ENCODE results near the gene CARMIL3.

CARMIL3 gene

GRCh38 chr14:24062216-24062980 lies 10.6 kb downstream of the CARMIL3 start:
- DNase-seq, result no peak

- no peak for DNase-seq
These were observed 11.5 kb downstream of the CARMIL3 start for GRCh38 chr14:24063263-24063836.

GRCh38 chr14:24064091-24064795 lies 12.4 kb downstream of the CARMIL3 start:
- DNase-seq, result no peak

- DNase-seq, result no peak
These were observed 13.0 kb downstream of the CARMIL3 start for GRCh38 chr14:24064856-24065255.

- DNase-seq, result no peak
These were observed 13.6 kb downstream of the CARMIL3 start for GRCh38 chr14:24065408-24065807.

DNA sequence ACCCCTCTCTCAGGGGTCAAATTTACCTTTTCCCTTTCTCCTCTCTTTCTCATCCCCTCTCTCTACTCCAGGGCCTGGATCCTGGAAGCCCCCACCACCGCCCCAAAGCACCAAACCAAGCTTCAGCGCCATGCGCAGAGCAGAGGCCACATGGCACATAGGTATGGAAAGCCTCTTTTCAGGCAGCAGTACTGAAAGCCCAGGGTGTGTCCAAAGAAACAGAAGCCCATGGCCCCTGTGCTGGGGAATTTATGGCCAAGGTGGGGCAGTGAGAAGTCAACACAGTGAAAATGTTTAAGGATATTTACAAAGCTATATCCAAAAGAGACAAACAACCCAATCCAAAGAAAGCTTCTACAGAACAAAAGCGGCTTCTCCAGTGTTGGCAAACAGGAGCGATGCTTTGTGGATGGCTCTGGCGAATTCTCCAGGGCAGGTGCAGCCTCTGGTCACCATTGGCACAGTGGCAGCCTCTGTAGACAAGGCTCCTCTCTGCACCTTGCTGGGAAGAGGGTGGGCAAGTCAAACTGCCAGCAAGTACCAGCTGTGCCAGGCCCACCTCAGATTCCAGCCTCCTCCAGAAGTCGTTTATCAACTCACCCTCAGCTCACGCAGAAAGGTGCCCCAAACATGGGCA lies 14.8 kb downstream of the CARMIL3 start:
- DNase-seq, result no peak

- no peak for DNase-seq
These were observed 15.6 kb downstream of the CARMIL3 start for GRCh38 chr14:24067133-24068082.

DNA sequence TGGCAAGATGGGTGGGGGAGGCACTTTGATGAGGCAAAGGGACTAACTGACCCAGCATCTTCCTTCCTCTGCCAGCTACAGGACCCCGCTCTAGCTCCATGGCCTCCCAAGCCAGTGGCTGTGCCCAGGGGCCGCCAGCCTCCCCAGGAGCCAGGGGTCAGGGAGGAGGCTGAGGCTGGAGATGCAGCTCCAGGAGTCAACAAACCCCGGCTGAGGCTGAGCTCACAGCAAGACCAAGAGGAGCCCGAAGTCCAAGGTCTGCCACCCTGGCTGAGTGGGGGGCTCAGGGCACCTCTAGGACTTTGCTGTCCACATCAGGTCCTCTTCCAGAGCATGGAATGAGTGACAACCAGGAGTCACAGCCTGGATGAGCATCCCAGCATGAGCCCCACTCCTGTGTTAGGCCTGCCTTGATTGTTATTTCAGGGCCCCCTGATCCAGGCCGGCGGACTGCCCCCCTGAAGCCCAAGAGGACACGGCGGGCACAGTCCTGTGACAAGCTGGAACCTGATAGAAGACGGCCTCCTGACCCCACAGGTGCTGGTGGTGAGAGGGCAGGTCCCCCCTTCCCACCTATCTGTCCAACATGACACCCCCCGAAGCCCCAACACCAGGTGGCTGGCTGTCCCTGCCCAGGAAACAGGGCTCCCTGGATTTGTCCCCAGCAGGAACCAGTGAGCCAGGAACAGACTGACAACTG lies 17.1 kb downstream of the CARMIL3 start:
- DNase-seq, result no peak

DNA sequence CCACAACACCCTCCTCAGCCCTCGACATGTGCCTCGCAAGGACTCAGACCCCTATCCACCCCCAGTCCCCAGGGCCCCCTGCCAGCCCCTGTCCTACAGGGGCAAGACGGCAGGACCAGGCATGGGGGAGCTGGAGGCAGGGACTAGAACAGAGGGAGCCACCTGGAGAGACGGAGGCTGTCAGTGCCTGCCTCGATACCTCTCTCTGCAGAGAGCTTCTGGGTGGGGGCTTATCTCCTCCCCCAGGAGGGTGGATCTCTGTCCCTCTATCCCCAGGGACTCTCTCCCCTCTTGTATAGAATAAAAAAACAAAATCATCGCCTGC lies 17.6 kb downstream of the CARMIL3 start:
- DNase-seq, result no peak

GRCh38 chr14:24070285-24071143 lies 18.7 kb downstream of the CARMIL3 start:
- no peak for DNase-seq

GRCh38 chr14:24071144-24071697 lies 19.4 kb downstream of the CARMIL3 start, which contains the start of gene CPNE6:
CPNE6 (plus strand) TSS chr14:24071562; CDS start chr14:24072937, 1,375 bp downstream.
- no peak for DNase-seq

- DNase-seq, result no peak
These were observed 20.1 kb downstream of the CARMIL3 start for GRCh38 chr14:24071836-24072430.

DNA sequence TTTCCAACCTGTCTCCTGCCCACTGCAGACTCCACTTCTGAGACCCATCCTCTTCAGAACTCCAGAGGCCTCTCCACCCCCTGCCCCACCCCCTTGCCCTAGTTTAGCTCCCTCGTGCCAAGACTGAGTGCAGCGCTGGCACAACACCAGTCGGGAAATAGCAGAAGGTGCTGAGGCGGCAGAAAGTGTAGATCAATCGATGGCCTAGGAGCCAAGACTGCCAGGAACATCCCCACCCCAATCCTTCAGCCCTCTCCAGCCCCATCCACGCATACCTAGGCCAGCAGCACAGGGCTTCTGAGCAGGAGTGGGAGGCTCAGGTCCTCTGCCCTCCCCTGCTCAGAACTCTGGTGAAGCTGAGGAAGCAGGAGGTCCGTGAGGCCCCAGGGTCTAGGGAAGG lies 20.6 kb downstream of the CARMIL3 start:
- no peak for DNase-seq

- no peak for DNase-seq
These were observed 21.4 kb downstream of the CARMIL3 start for GRCh38 chr14:24072881-24073877.

GRCh38 chr14:24074625-24075484 lies 23.0 kb downstream of the CARMIL3 start:
- no peak for DNase-seq

- DNase-seq, result no peak
These were observed 23.9 kb downstream of the CARMIL3 start for GRCh38 chr14:24075485-24076301.

DNA sequence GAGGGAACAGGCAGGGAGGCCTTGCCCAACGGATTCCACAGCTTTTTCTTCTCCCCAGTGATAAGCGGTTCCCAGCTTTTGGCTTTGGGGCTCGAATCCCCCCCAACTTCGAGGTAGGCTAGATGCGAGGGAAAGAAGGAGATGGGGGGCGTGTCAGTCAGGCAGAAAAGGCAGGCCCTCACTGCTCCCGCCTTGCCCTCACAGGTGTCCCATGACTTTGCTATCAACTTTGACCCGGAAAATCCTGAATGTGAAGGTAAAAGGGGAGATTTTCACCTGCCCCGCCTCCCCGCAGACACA lies 24.4 kb downstream of the CARMIL3 start:
- DNase-seq, result no peak
